DOHH2 (cell line): ENCODE measurements around the gene STPG3.

Source experiments
- H3F3A ChIP-seq: fragments of 200-600 bp; sonication (generic), shearing (Covaris generic); 2 replicates; pipeline ENCODE4 v1.6.0; 2016; ENCODE audit warnings: antibody characterized with exemption, mild to moderate bottlenecking; ENCODE audit not compliant: control insufficient read depth, insufficient read depth
- H3K27ac ChIP-seq: fragments of 200-600 bp; sonication (generic); 2 replicates; pipeline ENCODE4 v1.5.1; 2014; ENCODE audit warnings: low read depth, mild to moderate bottlenecking, low read length, moderate library complexity
- H3K27me3 ChIP-seq: fragments of 200-600 bp; sonication (generic); 2 replicates; pipeline ENCODE4 v1.6.1; 2014; ENCODE audit warnings: mild to moderate bottlenecking, low read length, mixed read lengths; ENCODE audit not compliant: control insufficient read depth
- H3K36me3 ChIP-seq: fragments of 200-600 bp; sonication (generic); 2 replicates; pipeline ENCODE4 v1.6.1; 2014; ENCODE audit warnings: mild to moderate bottlenecking, low read length, moderate library complexity, mixed read lengths; ENCODE audit not compliant: control insufficient read depth
- H3K4me1 ChIP-seq: fragments of 200-600 bp; sonication (generic); 2 replicates; pipeline ENCODE4 v1.6.1; 2014; ENCODE audit warnings: mild to moderate bottlenecking, low read length, mixed read lengths; ENCODE audit not compliant: control insufficient read depth
- H3K4me2 ChIP-seq: fragments of 200-600 bp; sonication (generic); 2 replicates; pipeline ENCODE4 v1.6.0; 2014; ENCODE audit warnings: mild to moderate bottlenecking, low read length, moderate library complexity
- H3K4me3 ChIP-seq: fragments of 200-600 bp; sonication (generic); 2 replicates; pipeline ENCODE4 v1.5.1; 2014; ENCODE audit warnings: mild to moderate bottlenecking, low read length, mixed read lengths
- H3K79me2 ChIP-seq: fragments of 200-600 bp; sonication (generic); 2 replicates; pipeline ENCODE4 v1.6.1; 2014; ENCODE audit warnings: mild to moderate bottlenecking, low read length, mixed read lengths; ENCODE audit not compliant: control insufficient read depth
- H3K9me2 ChIP-seq: fragments of 200-600 bp; sonication (generic); replicated peaks from 2 replicates; pipeline ENCODE4 v1.6.1; 2014; ENCODE audit warnings: mild to moderate bottlenecking, low read length, mixed read lengths; ENCODE audit not compliant: control insufficient read depth
- H3K9me3 ChIP-seq: fragments of 200-600 bp; sonication (generic); 2 replicates; pipeline ENCODE4 v1.6.1; 2014; ENCODE audit warnings: antibody characterized with exemption, low read length, mixed read lengths; ENCODE audit not compliant: control insufficient read depth, insufficient read depth
- H4K20me1 ChIP-seq: fragments of 200-600 bp; sonication (generic); 2 replicates; pipeline ENCODE4 v1.6.0; 2014; ENCODE audit warnings: low read depth, mild to moderate bottlenecking, antibody characterized with exemption, low read length, moderate library complexity; ENCODE audit not compliant: control insufficient read depth, insufficient read depth
- EZH2phosphoT487 ChIP-seq: fragments of 200-600 bp; sonication (generic); IDR thresholded peaks from 2 replicates; pipeline ENCODE4 v1.6.1; 2017; ENCODE audit warnings: borderline replicate concordance, mild to moderate bottlenecking, antibody characterized with exemption, low read length, moderate library complexity, mixed read lengths
- TF ChIP-seq, protein P1 (sequence below): fragments of 200-600 bp; sonication (generic); IDR thresholded peaks from one replicate; pipeline ENCODE4 v1.5.1; 2014; ENCODE audit warnings: antibody characterized with exemption, mild to moderate bottlenecking, low read depth, low read length; ENCODE audit not compliant: poor library complexity, severe bottlenecking

STPG3 gene

DNA sequence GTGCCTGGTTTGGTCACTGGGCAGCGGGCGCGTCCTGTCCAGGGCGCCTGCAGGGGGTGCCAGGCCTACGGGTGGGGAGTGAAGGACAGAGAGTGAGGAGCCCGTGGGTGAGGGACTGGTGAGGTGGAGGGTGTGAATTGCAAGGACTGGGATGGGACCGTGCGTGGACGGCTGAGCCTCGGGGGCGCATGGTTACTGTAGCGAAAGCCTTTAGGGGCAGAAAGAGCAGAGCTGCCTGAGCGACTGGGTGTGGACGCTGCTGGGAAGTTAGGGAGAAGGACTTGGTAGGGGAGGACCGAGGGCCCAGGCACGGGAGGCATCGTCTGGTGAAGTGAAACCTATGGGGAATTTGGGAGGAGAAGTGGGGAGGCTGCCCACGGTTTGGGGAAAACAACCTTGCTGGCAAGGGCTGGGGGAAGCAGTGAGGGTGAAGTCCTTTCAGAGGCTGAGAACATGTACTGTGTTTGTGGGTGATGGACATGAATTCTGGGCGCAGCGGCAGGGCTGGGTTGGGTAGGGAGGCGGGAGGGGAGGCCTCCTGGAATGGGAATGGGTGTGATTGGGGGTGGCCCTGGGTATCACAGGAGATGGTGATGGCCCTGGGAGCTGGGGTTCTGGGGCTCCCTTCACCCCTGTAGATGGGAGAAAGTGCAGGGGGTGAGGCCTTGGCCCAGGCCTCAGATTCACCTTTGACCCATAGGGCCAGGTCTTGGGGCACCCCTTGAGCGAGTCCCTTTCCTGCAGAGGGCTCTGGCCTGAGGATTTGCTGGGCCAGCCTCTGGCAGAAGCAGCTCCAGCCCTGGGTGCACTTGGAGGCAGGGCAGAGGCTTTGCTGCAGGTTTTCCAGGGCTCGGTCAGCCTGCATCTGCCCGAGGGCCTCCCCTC lies 24.7 kb downstream of the STPG3 start:
- Histone ChIP-seq H3K27me3 (no peaks in the 10 kb centered on the region), H3K9me2 (no peaks in the 10 kb centered on the region), H3K79me2 (peaks cover 27% of the 10 kb centered on the region), H3K9me3 (no peaks in the 10 kb centered on the region), H3F3A (peaks cover 5% of the 10 kb centered on the region; the same call in 1 of the 2 replicates), H3K4me3 (peak overlapping the region; percentile 85), H3K4me1 (peaks cover 86% of the 10 kb centered on the region), H3K27ac (peak overlapping the region; percentile 85), H3K4me2 (peak overlapping the region; percentile 85), H3K36me3 (peaks cover 42% of the 10 kb centered on the region), H4K20me1 (no peaks in the 10 kb centered on the region)
- TF ChIP-seq, protein P1, sequence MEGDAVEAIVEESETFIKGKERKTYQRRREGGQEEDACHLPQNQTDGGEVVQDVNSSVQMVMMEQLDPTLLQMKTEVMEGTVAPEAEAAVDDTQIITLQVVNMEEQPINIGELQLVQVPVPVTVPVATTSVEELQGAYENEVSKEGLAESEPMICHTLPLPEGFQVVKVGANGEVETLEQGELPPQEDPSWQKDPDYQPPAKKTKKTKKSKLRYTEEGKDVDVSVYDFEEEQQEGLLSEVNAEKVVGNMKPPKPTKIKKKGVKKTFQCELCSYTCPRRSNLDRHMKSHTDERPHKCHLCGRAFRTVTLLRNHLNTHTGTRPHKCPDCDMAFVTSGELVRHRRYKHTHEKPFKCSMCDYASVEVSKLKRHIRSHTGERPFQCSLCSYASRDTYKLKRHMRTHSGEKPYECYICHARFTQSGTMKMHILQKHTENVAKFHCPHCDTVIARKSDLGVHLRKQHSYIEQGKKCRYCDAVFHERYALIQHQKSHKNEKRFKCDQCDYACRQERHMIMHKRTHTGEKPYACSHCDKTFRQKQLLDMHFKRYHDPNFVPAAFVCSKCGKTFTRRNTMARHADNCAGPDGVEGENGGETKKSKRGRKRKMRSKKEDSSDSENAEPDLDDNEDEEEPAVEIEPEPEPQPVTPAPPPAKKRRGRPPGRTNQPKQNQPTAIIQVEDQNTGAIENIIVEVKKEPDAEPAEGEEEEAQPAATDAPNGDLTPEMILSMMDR, result no peak
- TF ChIP-seq EZH2phosphoT487, result no peak

DNA sequence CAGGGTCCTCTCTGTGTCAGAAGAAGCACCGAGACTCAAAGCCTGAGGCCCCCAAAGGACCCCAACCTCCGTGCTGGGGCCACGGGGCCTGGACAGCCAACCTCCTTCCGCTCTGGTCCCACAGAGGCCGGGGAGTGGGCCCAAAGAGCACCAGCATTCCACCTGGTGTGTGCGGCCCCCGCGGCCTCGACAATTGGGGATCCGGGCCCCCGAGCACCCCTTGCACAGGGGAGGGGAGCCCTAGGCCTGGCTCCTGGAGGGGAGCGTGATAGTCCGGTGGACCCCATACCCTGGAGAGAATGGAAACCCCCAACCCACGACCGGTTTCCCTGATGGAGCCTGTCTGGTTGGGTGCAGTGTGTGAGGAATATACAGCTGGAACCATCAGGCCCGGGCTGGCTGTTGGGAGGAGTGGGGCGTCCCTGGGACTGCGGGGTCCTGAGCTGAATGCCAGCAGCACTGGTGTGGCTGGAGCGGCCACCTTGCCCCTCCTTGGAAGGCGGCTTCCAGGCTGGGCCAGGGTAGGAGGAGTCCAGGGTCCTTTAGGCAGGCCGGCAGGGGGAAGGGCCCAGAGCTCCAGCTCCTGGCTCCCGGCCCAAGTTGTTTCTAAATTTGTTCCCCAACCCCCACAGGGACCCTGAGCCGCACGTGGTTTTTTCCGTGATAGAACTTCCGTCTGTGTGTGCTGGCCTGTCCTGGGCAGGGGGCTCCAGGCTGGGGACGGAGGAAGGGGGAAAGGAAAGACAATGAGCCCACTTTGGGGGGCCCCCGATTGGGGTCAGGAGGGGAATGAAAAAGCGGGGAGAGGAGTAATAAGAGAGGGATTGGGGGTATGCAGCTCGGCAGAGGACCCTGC lies 25.6 kb downstream of the STPG3 start:
- TF ChIP-seq, protein P1, result no peak
- no peak for TF ChIP-seq EZH2phosphoT487
- Histone ChIP-seq H3K9me3 (no peaks in the 10 kb centered on the region), H3K27me3 (no peaks in the 10 kb centered on the region), H3K9me2 (no peaks in the 10 kb centered on the region), H3K4me2 (peak overlapping the region; percentile 85), H3K4me3 (peak overlapping the region; percentile 85), H4K20me1 (no peaks in the 10 kb centered on the region), H3K27ac (peak overlapping the region; percentile 85), H3K36me3 (peaks cover 36% of the 10 kb centered on the region), H3K79me2 (peaks cover 20% of the 10 kb centered on the region), H3F3A (peaks cover 7% of the 10 kb centered on the region; the same call in 1 of the 2 replicates), H3K4me1 (peaks cover 86% of the 10 kb centered on the region)

DNA sequence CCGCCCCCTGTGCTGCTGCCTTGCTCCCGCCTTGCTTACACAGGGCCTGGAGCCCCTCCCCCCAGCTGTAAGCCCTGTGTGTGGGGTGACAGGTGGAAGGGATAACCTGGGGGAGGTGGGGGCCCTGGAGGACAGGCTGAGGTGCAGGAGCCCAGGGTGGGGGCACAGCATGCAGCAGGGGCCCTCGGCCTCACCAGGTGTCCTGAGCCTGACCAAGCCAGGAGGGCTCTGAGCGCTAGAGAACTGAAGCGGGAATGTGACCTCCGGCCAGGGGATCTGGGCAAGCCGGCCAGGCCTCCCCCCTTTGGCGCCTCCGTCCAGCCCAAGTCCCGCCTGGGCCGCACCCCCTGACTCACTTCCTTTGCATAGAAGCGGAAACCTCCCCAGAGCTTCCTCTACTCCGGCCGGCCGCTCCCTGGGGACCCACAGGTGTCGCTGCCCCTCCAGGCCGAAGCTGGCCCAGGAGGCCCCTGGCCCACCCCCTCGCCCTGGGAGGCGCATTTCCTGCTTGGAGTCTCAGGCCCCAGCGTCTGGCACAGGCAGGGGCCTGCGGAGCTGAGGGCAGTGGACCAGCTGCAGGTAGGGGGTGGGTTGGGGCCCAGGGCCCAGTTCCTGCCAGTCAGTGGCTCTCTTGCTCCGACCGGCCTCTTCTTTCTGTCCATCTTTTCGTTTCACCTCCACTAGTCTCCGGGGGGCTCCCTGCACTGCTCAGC lies 26.4 kb downstream of the STPG3 start, which contains the start of gene TOR4A:
Gene TOR4A (plus strand): TSS at position 398 of the 713 bp plus-strand sequence. CDS start 964 bp downstream, outside the sequence.
- H3K36me3 ChIP-seq, result peaks cover 30% of the 10 kb centered on the region
- H3K9me2 ChIP-seq, result no peaks in the 10 kb centered on the region
- no peak for TF ChIP-seq EZH2phosphoT487
- TF ChIP-seq, protein P1, result peak; percentile 22
- H3K27ac ChIP-seq, result peak within 1 kb of the TSS; percentile 85
- no peaks in the 10 kb centered on the region for H3K27me3 ChIP-seq
- peak within 1 kb of the TSS; percentile 85 for H3K4me3 ChIP-seq
- H3K79me2 ChIP-seq, result peaks cover 18% of the 10 kb centered on the region
- no peaks in the 10 kb centered on the region for H4K20me1 ChIP-seq
- peaks cover 13% of the 10 kb centered on the region for H3F3A ChIP-seq
- H3K4me2 ChIP-seq, result peak within 1 kb of the TSS; percentile 85
- H3K4me1 ChIP-seq, result peaks cover 91% of the 10 kb centered on the region
- no peaks in the 10 kb centered on the region for H3K9me3 ChIP-seq
